Bronchial epithelial cell (primary cell): ENCODE results near the gene DPYSL4. TPM values are rescaled to one million over a fixed set of nuclear protein-coding genes. Genes with fewer than 3 reads are reported as not detected.

Experiments
- DNase-seq: peaks from one replicate; pipeline ENCODE4 v3.0.0-alpha.2; 2010; ENCODE audit warnings: low read depth
- FAIRE-seq: peaks from 2 replicates; lab custom pipeline; 2011; peaks lifted over from hg19 to GRCh38; lab: Jason Lieb, UNC
- H3K27me3 ChIP-seq: 2 replicates; pipeline ENCODE4 v1.5.1; 2011; ENCODE audit warnings: low read length; ENCODE audit not compliant: control insufficient read depth, insufficient read depth
- H3K36me3 ChIP-seq: 2 replicates; pipeline ENCODE4 v1.5.1; 2011; ENCODE audit warnings: low read length; ENCODE audit not compliant: control insufficient read depth, insufficient read depth
- H3K4me3 ChIP-seq: 2 replicates; pipeline ENCODE4 v1.5.1; 2011; ENCODE audit warnings: mild to moderate bottlenecking, low read depth, low read length, control low read depth
- CTCF ChIP-seq: IDR thresholded peaks from 2 replicates; pipeline ENCODE4 v1.5.1; 2011; ENCODE audit warnings: mild to moderate bottlenecking, moderate library complexity, low read length, control low read depth, inconsistent platforms; ENCODE audit not compliant: insufficient read depth, severe bottlenecking
- total RNA-seq: library from RNA; depleted of rRNA; stranded (reverse); fragments of >200 nt; gene quantifications from 2 replicates; pipeline ENCODE4 v1.2.1, GENCODE V29; 2014

The DPYSL4 gene
- total RNA-seq, 1 donor from 2014 or later, result 0.26 TPM

GRCh38 chr10:132189016-132189415 is 2.3 kb downstream of the DPYSL4 start:
- Histone ChIP-seq H3K36me3 (no peaks in the 10 kb centered on the region), H3K4me3 (no peak overlapping the region), H3K27me3 (peaks cover 14% of the 10 kb centered on the region)
- no peak for TF ChIP-seq CTCF
- DNase-seq (no peak), FAIRE-seq (no peak)

GRCh38 chr10:132189810-132190422 is 3.2 kb downstream of the DPYSL4 start:
- H3K4me3 ChIP-seq, result no peak overlapping the region
- TF ChIP-seq CTCF, result no peak
- no peaks in the 10 kb centered on the region for H3K36me3 ChIP-seq
- H3K27me3 ChIP-seq, result peaks cover 12% of the 10 kb centered on the region
- no peak for FAIRE-seq
- DNase-seq, result no peak

GRCh38 chr10:132192076-132192975 is 5.6 kb downstream of the DPYSL4 start:
- FAIRE-seq, result peak; percentile 40
- DNase-seq, result no peak
- TF ChIP-seq CTCF, result no peak
- Histone ChIP-seq H3K36me3 (no peaks in the 10 kb centered on the region), H3K27me3 (peaks cover 7% of the 10 kb centered on the region), H3K4me3 (no peak overlapping the region)

- no peaks in the 10 kb centered on the region for H3K27me3 ChIP-seq
- no peaks in the 10 kb centered on the region for H3K36me3 ChIP-seq
- no peak overlapping the region for H3K4me3 ChIP-seq
- TF ChIP-seq CTCF, result no peak
- DNase-seq (no peak), FAIRE-seq (no peak)
These were observed 6.4 kb downstream of the DPYSL4 start for GRCh38 chr10:132192991-132193665.

GRCh38 chr10:132193907-132194552 is 7.3 kb downstream of the DPYSL4 start:
- H3K4me3 ChIP-seq, result no peak overlapping the region
- H3K27me3 ChIP-seq, result no peaks in the 10 kb centered on the region
- no peak for TF ChIP-seq CTCF
- DNase-seq (no peak), FAIRE-seq (no peak)
- H3K36me3 ChIP-seq, result no peaks in the 10 kb centered on the region
